Metanephros (tissue), 2 donors: ENCODE data around the gene MDH1B. TPM values are rescaled to one million over a fixed set of nuclear protein-coding genes. Genes with fewer than 3 reads are reported as not detected.

Source experiments
- small RNA-seq: library from RNA; depleted of rRNA; stranded (forward); fragments of <200 nt; gene quantifications from one replicate; pipeline ENCODE3, GENCODE V24; 2014; ENCODE audit warnings: low replicate concordance
- total RNA-seq: library from RNA; depleted of rRNA; stranded (reverse); fragments of >200 nt; gene quantifications from one replicate; pipeline ENCODE4 v1.2.3, GENCODE V29; 2014

The MDH1B gene
- total RNA-seq, result 7.0 TPM

DNA sequence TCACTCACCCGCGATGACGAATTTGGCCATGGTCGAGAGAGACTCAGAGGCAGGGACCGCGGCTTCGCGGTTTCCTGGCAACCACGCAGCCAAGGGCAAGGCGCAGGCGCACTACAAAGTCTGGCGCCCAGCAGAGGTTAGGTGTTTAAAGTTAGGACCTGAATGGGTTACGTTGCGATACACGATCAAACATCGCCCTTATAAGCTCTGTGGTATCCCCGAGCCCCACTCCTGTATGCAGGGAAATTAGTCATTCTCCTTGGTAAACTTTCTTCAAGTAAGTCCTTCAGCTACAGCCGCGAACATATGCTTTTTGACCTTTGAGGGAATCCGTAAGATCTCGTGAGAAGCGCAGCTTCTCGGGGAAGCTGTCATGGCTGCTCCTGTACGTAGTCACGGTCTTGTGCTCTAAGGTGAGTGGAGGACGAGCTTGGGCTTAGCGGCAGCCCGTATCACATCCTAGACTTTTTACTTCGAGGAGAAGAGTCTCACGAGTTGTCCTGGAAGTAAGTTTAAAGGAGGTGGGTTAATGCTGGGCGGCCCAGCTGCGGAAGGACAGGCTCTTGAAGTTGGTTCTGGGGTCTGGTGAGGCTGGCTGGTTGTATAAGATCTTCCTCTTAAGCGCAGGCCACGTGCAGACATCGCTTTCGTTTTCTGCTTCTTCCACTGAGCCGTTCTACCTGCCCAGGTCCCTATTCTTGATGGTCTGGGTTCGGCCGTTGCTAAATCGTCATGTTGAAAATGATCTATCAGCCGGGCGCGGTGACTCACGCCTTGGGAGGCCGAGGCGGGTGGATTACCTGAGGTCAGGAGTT, at the start of gene MDH1B, which contains the start of gene FASTKD2:
Gene MDH1B, minus strand, starts transcription at position 87 of the 815 bp plus-strand sequence. Its CDS starts 57 bp downstream, at position 30.
Gene FASTKD2, plus strand, starts transcription at position 365 of the 815 bp plus-strand sequence. CDS start 1,088 bp downstream, outside the sequence.

DNA sequence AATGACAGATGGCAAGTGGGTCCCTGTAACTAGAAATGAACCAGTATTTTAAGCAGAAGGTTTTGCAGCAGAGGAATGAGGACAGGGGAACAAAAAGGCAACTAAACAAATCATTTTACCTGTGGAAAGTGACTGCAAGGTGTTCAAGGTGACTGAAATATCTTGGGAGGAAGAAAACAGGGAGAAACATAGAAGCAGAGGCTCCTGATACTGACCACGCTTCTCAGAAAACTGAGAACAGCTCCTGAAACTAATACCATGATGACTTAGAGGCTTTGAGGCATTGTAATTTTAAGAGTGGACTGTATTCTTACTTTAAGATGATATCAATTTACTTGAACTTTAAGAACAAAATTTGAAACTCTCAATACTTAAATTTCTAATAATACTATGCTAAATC, 46.8 kb downstream of the MDH1B start, which contains the start of gene DYTN:
Gene DYTN, minus strand, starts transcription at position 101 of the 400 bp plus-strand sequence. CDS start 117 bp downstream, outside the sequence.

Small RNA genes lying within 50 kb of the gene (small RNA-seq; reads per million reads assigned to genes)
- gene MIR3130-2 (not detected), gene RF00019 (not detected)

Other genes starting within 250 kb of the MDH1B start
- not detected for gene FAM237A, start 122.8 kb downstream of the MDH1B start, total RNA-seq
- not detected for gene DYTN, start 46.9 kb downstream of the MDH1B start, total RNA-seq
- gene FASTKD2, start 278 bp upstream of the MDH1B start, total RNA-seq, result 41.5 TPM
- not detected for gene CPO, start 174.2 kb upstream of the MDH1B start, total RNA-seq